HG03108 (cell line): ENCODE results near the gene DHX58.

Experiments
- ATAC-seq: cut with Tn5 transposase; IDR thresholded peaks from one replicate; pipeline ENCODE4 v1.9.1; 2021; ENCODE audit warnings: moderate library complexity; ENCODE audit not compliant: unreplicated experiment

DHX58 gene

DNA sequence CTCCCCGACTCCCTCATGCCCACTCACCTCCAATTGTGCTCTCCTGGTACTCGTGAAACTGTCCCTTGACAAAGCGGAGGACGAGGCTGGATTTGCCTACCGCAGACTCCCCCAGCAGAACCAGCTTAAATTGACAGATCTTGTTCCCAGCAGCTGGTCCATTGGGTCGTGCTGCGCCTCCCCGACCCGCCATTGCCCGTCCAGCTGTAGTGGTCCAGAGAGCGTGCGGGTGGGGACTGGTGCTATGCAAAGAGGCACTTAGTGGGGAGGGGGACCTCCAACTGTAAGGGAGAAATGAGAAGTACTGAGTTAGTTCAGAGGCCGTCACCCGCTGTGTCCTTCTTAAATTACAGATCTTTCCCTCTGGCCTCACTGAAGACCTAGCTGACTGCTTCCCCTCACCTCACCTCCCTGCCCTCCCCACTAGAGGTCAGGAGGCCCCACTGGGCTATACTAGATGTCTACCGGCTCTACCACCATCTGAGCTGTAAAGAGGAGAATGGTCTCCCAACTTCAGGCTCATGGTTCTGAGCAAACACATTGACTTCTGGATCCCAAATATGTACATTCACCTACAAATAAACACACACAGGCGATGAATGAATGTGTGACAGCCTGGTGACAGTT is 17.9 kb upstream of the DHX58 start:
- ATAC-seq = no peak

DNA sequence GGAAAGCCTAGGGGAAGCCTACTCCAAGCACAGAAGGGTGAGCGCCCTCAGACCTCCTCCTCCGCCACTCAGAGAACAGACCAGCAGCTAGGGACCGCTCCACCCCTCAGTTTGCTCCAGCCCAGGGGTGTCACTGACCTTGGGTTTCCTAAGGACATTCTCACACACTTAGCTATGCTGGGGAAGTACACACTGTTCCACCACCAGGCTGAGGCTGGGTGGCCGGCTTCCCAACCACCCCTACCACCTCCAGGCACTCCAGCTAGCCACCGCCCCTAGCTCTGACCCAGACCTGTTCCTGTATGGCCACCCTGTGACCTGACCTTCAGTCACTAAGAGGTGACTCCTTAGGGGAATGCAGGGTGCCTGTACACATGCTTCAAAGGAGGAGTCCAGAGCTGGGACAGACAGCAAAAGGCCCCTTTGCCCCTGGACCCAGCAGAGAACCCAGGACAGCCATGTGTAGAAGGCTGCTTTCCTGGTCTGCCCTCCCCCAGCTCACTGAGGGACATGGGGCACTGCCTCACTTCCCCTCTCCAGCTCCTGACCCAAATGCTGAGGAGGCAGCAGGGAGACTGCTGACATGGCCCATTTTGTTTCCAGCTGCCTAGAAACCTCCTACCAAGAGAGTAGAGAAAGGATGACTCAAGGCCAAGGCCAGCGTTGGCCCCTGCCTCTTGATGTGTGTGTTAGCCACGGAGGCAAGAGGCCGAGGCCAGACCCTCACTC is 16.8 kb upstream of the DHX58 start:
- no peak for ATAC-seq

DNA sequence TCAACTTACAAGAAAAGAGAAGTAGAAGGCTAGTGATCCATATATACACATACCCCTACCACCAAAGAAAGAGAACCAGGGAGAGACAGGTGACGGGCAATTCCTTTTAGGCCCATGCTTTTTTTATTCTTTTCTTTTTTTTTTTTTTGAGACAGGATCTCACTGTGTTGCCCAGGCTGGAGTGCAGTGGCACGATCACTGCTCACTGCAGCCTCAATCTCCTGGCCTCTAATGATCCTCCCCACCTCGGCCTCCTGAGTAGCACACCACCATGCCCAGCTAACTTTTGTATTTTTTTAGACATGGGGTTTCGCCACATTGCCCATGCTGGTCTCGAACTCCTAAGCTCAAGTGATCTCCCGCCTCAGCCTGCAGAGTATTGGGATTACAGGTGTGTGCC is 14.9 kb upstream of the DHX58 start:
- no peak for ATAC-seq

DNA sequence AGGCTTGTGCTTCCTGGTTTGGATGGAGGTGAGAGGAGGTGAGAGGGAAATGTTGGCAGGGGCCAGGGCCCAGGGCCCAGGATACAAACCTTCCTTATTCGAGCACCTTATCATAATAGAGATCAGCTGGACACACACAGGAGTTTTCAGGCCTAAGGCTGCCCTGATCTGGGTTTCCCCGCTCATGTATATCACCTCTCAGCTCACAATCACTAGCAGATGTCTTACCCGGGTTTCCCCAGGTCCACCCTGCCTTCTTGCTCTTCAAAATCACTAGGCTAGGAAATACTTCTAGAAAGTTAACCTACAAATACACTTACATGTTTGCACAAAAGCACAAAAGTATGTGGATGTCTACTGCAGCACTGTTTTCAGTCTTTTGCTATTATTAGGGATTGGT is 14.3 kb upstream of the DHX58 start:
- no peak for ATAC-seq

DNA sequence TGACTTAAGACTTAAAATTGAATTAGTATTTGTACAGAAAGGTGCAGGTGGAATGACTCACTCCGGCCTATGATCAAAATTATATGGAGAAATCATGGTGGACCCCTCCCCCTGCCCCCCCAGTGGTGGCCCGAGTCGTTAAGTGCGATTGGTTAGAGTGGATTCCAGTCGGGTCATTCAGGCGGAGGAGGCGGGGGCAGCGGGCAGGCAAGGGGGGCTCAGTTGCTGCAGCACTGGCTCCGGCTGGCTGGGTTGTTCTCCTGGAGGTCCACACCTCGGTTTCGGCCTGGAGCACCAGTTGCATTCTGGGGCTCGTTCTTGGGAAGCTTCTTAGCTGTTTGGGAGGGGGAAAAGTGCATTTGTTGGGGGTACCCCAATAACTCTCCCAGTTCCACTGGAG is 13.1 kb upstream of the DHX58 start:
- ATAC-seq = no peak

DNA sequence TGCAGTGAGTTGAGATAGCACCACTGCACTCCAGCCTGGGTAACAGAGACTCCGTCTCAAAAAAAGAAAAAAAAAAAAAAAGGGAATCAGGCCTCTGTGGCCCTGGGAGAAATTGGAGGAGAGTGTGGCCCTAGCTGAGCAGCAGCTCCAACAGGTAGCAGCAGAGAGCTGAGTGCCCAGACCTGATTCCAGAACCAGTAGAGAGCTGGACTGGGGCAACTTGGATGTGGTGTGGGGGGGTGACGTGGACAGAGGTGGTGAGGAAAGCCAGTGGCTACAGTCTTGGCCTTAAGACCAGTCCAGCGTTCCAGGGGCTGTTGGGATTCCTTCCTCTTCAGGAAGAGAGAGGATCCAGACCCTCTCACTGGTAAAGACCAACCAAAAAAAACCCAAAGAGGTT is 11.7 kb upstream of the DHX58 start:
- no peak for ATAC-seq

DNA sequence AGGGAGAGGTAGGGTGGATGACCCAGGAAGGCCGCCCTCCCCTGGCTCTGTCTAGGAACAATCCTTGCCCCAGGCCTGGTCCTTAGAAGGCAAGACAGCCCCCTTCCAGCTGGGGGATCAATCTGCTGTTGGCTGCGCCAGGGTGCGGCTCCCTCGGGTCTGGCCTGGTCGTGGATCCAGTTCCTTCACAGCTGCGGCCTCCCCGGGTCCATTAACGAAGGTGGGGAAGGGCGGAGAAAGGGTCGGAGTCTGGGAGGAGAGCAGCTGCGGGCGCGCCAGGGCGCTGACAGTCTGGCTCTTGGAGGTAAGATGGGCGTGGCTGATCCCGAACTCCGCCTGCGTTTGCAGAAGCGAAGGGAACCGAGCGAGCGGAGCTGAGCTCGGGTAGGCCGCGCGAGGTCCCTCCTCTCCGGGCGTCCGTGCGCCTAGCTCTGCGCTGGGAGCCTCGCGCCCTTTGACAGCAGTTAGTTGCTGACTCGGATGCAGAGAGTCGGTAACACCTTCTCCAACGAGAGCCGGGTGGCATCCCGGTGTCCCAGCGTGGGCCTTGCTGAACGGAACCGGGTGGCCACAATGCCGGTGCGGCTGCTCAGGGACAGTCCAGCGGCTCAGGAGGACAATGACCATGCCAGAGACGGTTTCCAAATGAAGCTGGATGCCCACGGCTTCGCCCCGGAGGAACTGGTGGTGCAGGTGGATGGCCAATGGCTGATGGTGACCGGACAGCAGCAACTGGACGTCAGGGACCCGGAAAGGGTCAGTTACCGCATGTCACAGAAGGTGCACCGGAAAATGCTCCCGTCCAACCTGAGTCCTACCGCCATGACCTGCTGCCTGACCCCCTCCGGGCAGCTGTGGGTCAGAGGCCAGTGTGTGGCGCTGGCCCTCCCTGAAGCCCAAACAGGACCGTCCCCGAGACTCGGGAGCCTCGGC is 10.1 kb upstream of the DHX58 start, which contains the start of gene HSPB9:
Gene HSPB9, plus strand, starts transcription at position 434 of the 933 bp plus-strand sequence. Its CDS starts 47 bp downstream, at position 481.
- no peak for ATAC-seq

DNA sequence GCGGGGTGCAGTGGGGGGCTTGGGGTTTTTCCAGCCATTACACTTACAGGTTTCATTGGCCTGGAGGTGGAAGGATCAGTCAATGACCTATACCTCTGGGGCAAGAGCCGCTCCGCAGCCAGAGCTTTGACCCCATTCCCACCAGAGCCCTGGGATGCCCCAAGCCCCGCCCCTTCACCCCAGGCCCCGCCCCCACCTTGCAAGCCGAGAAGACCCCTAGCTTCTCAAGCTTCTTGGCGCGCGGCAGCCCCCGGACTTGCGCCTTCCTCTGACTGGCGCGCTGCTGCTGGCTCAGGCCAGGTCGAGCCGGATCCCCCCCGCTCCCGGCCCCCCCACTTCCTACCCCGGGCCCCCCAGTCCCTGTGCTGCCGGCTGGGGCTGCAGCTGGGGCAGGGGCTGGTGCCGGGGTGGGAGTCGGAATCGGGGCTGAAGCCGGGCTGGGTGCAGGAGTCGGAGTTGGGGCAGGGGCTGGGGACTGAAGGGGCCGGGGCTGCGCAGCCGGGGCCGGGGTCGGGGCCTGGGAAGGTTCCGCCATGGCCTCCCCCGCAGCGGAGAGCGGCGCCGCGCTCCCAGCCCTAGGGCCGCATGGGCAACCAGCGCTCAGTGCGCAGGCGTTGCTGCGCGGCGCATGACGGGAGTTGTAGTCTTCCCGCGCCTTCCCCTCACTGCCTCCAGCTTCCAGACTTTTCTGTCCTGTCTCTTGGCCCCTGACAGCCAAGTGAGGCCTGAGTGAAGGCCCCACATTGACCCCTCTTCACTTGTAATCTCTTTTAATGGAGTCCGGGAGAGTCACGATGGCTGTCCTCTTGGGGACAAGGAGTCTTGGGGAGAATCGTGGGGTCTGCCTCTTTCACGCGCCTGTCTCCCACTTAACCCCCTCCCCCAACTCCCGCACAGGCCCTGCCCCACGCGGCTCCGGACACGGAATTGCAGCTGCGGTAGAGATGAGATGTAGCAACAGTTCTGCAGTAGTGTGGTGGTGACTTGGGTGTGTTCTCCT is 8.6 kb upstream of the DHX58 start, which contains the start of gene KAT2A:
Gene KAT2A, minus strand, starts transcription at position 598 of the 1,000 bp plus-strand sequence. Its CDS starts 63 bp downstream, at position 535.
- ATAC-seq = peak; percentile 56

DNA sequence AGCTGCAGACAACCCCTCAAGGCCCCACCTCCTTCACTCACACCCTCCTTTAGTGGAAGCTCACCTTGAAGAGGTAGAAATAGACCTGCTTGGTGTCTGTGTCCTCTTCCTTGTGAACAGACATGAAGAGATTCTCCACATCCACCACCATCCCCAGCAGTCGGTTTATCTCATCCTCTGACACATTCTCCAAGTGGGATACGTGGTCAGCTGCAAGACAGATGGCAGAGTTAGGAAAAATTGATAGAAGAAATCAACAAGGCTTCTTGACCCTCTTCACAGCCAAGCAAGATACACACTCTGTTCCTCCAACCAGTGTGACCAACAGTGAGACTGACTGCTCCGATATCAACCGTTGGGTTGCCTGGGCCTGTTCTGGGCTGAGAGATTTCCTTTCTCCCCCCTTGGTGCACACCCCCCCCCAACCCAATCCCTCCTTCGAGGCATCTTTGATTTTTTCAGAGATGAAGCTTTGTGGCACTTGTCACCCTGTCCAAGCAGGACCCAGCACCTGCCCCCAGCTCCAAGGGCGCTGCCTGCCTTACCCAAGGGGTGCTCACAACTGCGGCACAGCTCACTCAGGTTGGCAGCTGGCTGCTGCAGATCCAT is 7.8 kb upstream of the DHX58 start:
- ATAC-seq = no peak

DNA sequence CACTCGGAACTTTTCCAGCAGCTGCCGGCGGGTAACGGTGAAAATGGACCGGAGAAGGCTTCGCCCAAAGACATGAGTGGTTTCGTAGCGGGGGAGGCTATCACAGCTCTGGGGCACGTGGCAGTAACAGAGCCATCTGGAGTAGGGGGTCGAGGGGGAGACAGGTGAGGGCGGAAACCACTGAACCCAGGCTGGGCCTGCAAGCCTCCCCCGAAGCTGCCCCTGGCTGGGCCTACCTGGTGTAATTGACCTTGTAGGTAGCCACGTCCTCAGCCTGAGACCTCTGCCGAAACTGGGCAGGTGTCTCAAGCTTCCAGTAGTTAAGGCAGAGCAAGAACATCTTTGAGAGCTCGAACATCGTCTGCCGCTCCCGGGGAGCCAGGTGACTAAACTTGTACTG is 6.8 kb upstream of the DHX58 start:
- no peak for ATAC-seq

DNA sequence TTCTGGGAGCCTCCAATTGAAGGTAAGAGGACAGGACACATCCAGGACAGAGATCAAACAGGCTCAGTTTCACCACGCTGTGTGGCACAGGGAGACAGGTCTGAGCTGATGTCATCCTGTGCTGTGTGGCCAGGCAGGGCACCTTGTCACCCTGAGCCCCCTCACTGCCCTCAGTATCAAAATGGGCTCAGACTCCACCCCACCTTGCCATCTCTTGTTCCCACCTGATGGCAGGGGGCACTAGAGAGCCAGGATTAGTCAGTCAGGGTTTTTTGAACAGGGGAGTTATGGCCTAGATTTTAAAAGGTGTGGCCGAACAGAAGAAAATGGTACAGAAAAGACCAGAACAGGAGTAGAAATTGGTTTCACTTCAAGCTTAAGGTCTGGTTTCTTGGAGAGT is 6.0 kb upstream of the DHX58 start:
- ATAC-seq = no peak

DNA sequence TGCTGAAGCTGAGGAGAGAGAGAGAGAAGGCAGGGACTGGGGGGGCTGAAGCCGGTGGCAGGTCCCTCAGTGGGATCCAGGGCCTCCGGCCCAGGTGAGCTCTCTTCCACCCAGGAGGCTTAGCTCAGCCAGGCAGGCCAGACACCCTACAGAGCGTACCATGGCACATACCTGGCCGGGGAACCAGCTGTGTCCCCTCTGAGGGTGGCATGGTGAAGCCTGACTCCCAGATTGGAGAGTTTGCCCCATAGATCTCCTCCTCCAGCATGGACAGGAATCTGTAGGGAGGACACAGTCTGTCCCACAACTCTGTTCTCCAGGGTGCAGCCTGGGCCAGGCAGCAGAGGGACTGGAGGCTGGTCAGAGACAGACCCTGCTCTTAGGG is 5.6 kb upstream of the DHX58 start:
- ATAC-seq = no peak

DNA sequence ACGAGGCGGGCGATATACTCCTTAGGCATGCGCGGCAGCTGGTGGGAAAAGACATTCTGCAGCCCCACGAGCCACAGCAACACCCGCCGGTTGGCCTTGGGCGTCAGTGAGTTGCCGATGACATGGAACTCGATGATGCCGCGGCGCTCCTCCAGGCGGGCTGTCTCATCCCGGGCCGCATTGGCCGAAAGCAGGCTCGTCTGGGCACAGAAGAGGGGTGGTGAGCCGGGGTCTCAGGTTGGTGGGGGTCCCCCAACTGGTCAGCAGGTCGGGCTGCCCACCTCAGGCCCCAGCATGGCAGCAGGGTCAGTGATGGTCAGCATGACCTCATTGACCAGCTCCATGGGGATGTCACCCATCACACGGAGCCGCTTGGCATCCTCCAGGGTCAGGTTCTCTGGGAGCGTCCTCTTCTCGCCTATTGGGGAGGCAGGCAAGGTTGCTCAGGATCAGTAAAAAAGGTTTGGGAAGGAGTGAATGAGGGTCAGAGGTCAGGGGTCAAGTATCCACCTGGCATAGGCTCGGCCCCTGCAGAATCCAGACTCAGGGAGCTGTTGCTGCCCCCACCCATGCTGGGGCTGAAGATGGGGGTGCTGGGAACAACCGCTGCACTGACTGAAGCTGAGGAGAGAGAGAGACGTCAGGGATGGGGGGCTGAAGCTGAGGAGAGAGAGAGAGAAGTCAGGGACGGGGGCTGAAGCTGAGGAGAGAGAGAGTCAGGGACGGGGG is 5.0 kb upstream of the DHX58 start:
- ATAC-seq = no peak

DNA sequence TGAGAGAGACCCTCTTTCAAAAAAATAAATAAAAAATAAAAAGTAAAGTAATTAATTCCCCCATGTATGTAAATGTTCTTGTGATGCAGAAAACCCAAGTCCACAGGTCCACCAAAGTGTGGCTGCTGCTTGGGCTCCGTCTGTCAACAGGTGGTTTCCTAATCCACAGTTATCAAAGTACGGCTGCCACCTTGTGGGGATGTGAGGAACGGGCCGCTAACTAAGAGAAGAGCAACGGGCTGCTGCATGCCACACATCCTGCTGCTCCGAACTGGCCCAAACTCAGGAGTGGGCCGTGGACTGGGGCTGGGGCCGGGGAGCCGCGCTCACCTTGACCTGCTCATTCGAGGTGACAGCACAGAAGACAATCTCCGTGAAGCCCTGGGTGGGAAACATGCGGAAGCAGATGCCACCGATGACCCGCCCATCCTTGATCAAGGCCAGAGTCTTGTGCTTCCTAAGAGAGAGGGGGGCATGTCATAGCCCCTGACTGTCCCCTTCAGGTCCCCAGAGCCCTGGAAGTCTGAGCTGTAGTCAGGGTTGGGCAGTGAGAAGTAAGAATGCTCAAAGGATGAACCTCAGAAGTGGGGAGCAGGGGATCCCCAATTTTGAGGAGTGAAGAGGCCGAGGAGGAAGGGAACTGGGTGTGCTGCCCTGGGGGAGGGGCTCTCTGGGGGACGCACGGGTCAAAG is 4.3 kb upstream of the DHX58 start:
- no peak for ATAC-seq

DNA sequence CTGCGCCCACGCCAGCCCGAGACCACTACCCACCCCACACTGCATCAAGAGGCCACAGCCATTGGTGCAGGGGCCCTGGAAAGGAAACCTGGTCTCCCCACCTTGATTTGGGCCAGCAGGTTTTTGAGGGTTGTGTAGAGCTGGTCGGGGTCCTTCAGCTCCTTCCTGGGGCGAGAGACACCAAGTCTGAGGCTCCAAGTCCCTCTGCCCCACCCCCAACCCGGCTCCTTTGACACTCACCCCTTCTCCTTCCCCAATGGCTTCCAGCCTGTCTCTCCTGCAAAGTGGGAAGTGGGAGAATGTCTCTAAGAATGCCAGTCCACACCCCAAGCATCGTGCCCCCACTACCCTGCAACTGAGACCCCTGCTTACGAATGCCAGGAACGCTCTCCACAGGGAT is 1.6 kb upstream of the DHX58 start:
- ATAC-seq = no peak

DNA sequence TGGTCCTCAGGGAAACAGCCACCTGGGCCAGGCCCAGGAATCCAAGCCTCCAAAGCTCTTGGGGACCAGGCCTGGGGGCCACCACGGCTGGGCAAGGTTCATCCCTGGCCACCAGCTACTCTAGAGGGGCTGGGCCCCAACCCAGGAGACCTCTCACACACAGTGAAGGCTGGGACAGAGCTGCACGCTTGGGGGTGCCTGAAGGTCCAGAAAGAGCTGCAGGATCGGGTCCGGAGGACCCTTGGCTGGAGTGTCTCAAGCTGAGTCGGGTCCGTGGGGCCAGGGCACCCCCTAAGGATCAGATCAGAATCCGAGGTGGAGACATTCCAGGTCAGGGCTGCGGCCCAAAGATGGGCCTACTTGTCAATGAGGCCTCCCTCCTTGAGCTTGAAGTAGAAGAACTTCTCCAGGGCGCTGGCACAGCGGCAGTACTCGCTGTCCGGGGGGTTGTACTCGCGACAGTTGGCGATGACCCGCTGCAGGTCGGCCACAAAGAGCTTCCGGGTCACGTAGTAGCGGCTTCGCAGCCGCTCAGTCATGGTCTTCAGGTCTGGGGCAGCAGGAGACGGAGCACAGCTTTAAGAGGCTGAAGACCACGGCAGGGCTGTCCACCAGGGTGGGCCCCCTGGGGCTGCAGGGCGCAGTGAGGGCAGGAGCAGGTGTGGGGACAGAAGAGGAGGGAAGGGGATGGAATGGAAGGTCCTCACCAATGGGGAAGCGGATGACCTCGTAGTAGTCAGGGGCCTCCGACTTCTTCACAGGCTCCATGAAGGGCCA is 967 bp upstream of the DHX58 start:
- ATAC-seq = no peak

DNA sequence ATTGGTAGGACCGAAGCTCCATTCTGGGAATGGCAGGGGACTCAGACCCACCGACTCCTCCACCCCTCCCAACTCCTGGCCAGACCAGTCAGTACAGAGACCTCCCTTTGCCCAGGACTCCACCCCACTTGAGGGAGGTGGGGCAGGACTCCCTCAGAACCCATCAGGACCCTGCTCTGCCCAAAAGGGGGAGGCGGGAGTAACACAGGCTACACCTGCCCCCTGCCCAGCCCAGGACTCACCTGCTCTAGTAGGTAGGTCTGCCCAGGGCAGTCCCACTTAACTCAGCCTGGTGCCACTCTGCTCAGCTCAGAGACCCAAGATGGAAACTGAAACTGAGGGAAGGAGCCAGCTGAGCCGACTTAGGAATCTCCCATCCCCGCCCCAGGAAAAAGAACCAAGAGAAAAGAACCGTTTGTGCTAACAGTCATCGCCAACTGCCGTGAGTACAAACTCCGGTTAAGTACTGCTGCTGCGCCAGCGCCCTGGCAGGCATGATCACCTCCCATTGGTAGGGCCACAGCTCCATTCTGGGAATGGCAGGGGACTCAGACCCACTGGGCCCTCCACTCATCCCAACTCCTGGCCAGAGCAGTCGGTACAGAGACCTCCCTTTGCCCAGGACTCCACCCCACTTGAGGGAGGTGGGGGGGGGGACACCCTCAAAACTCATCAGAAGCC is 503 bp downstream of the DHX58 start:
- no peak for ATAC-seq
